ENCODE results near the gene MTCH1.

The MTCH1 gene

GRCh38 chr6:36937896-36938295 is 48.1 kb downstream of the MTCH1 start:
- no peak for DNase-seq (ENCODE audit: low read depth, low spot score)
- H3K4me3 ChIP-seq (ENCODE audit: low read length): no peak overlapping the region

DNA sequence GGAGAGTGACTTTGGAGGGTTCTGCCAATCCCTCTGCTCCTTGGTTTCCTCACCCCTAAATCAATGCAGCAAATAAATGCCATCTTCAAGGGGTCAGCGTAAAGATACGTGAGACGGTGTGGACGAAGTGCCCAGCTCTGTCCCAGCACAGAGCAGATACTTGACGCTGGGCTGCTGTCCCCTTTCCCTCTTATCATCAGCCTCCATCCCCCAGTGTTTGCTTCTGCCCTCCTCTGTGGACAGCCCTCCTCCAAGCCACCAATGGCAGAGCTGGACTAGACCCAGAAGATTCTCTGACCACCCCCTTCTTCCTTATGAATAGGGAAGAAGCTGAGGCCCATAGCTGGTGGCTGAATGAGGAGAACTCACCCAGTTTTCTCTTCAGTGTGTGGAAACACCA is 49.2 kb downstream of the MTCH1 start:
- DNase-seq (ENCODE audit: low read depth, low spot score): no peak

DNA sequence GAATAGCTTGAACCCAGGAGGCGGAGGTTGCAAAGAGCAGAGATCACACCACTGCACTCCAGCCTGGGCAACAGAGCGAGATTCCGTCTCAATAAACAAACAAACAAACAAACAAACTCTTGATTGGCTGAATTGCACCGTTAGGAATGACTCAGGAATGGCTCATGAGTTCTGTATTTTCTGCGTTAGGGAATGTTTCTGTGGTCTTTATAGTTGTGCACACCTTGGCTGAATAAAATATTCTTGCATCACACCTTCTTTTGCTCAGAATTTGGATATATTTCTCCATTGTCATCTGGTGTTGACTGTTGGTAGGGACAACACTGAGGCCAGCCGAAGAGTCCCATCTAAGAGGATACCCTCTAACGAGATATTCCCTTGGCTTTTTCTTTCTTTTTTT is 51.1 kb downstream of the MTCH1 start:
- DNase-seq (ENCODE audit: low read depth, low spot score): no peak
- H3K4me3 ChIP-seq (ENCODE audit: low read length): no peak overlapping the region

More for the DNA sequence above, 49.2 kb downstream of the MTCH1 start:
- no peak overlapping the region for H3K4me3 ChIP-seq (ENCODE audit: low read length)

DNA sequence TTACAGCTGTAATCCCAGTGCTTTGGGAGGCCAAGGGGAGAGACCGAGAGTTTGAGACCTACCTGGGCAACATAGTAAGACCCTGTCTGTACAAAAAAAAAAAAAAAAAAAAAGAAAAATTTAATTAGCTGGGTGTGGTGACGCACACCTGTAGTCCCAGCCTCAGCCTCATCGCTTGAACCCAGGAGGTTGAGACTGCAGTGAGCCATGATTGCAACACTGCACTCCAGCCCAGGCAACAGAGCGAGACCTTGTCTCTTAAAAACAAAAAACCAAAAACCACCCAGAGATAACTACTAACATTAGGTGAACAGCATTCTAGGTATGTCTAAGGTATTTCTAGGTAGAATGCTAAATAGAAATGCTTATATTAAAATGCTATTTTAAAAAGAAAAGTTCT is 52.5 kb downstream of the MTCH1 start:
- DNase-seq (ENCODE audit: low read depth, low spot score): no peak
- no peak overlapping the region for H3K4me3 ChIP-seq (ENCODE audit: low read length)

DNA sequence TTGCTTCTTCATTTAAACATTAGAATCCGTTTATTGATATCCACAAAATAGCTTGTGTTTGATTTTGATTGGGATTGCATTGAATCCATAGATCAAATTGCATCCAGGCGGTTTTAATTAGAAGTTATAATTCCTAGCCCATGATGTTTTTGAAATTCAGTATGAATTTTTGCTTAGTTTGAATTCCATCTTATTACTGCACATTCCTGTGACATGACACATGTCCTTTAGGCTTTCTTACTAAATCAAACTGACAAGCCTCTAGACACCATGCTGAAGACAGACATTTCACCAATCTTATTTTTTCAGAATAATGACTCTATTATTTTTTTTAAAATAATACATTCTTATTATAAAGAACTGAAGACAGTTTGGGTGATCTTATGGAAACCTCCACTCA is 52.9 kb downstream of the MTCH1 start:
- H3K4me3 ChIP-seq (ENCODE audit: low read length): no peak overlapping the region
- no peak for DNase-seq (ENCODE audit: low read depth, low spot score)

DNA sequence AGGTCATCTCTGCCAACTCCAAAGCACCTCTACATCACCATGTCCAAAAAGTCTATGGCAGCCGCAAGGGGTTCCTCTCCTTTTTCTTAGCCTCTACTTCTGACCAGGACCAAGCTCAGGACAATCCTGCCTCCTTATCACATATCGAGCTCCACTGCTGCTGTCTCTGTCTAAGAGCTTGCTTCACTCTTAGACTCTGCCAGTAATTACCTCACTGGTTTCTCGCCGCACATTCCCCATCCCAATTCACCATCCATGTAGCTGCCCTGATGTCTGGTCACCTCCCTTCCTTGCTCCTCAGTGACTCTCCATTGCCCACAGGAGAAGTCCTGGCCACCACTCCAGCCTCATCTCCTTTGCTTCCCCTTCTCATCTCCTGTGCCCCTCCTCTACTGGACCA is 55.5 kb downstream of the MTCH1 start:
- H3K4me3 ChIP-seq (ENCODE audit: low read length): no peak overlapping the region
- no peak for DNase-seq (ENCODE audit: low read depth, low spot score)

GRCh38 chr6:36929607-36930006 is 56.4 kb downstream of the MTCH1 start:
- no peak overlapping the region for H3K4me3 ChIP-seq (ENCODE audit: low read length)
- DNase-seq (ENCODE audit: low read depth, low spot score): no peak

DNA sequence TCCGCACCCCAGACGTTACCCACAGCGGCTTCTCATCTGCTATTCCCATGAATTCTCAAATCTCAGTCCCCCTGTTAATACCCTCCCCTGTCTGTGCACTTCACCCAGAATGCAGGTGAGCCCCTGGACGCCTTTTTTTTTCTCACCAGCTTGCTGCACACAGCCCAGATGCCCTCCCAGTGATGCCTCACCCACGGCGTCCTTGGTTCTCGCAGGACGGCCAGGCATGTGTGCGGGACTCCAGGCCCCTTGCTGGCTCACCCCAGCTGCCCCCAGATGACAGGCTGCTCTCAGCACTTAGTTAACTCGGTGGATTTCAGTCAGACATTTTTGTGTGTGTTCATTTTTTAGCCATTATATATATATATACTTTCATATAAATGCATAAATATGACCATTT is 56.8 kb downstream of the MTCH1 start:
- no peak for DNase-seq (ENCODE audit: low read depth, low spot score)
- no peak overlapping the region for H3K4me3 ChIP-seq (ENCODE audit: low read length)

DNA sequence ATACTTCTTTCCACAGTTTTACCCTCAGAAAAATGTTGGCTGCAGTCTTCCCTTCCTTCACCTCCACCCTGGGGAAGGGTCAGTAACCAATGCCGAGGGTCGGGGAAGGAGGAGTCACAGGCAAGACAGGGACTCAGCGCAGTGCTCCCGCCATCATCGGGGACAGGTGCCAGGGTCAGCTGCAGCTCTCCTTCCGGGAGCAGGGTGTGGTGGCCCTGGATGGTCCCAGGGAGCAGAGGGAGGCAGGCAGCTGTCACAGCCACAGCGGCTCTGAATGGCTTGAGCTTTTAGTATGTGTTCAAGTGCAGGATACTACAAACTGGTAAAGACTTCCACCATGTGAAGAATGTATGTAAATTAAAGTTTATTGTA is 57.5 kb downstream of the MTCH1 start:
- DNase-seq (ENCODE audit: low read depth, low spot score): no peak
- no peak overlapping the region for H3K4me3 ChIP-seq (ENCODE audit: low read length)

GRCh38 chr6:36927691-36928546 is 58.1 kb downstream of the MTCH1 start:
- H3K4me3 ChIP-seq (ENCODE audit: low read length): no peak overlapping the region

GRCh38 chr6:36926708-36927513 is 59.1 kb downstream of the MTCH1 start:
- no peak for DNase-seq (ENCODE audit: low read depth, low spot score)
- no peak overlapping the region for H3K4me3 ChIP-seq (ENCODE audit: low read length)

More at GRCh38 chr6:36927691-36928546, 58.1 kb downstream of the MTCH1 start:
- no peak for DNase-seq (ENCODE audit: low read depth, low spot score)

- no peak overlapping the region for H3K4me3 ChIP-seq (ENCODE audit: low read length)
- no peak for DNase-seq (ENCODE audit: low read depth, low spot score)
These were observed 60.2 kb downstream of the MTCH1 start for GRCh38 chr6:36925809-36926208.

GRCh38 chr6:36924778-36925374 is 61.1 kb downstream of the MTCH1 start:
- DNase-seq (ENCODE audit: low read depth, low spot score): no peak
- no peak overlapping the region for H3K4me3 ChIP-seq (ENCODE audit: low read length)

DNA sequence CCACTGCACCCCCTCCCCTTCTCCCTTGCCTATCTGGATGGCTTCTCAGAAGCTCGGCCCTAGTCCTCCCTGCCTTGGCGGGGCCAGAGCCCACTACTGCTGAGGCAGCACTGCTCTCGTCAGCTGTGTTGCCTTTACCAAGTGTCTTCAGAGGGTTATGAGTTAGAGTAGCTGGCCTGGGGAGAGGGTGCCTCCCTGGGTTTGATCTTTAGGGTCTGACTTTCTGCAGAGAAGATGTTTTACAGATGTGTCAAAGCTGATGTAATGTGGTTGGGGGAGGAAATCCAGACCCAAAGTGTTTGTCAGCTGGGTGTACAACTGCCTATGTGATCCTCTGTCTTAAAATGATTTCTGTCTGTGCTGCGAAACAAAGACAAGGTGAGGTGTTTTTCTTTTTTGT is 61.9 kb downstream of the MTCH1 start:
- H3K4me3 ChIP-seq (ENCODE audit: low read length): no peak overlapping the region
- peak; percentile 71 for DNase-seq (ENCODE audit: low read depth, low spot score)

GRCh38 chr6:36920546-36920945 is 65.5 kb downstream of the MTCH1 start:
- no peak for DNase-seq (ENCODE audit: low read depth, low spot score)

GRCh38 chr6:36920049-36920448 is 65.9 kb downstream of the MTCH1 start:
- DNase-seq (ENCODE audit: low read depth, low spot score): no peak
- no peak overlapping the region for H3K4me3 ChIP-seq (ENCODE audit: low read length)

More at GRCh38 chr6:36920546-36920945, 65.5 kb downstream of the MTCH1 start:
- no peak overlapping the region for H3K4me3 ChIP-seq (ENCODE audit: low read length)
